OCI-LY3 (cell line): Measurements from ENCODE around the gene ARHGAP40.

Experiments
- H2AFZ ChIP-seq: fragments of 200-600, 300-600 bp; shearing (Covaris generic); 2 replicates; pipeline ENCODE4 v1.6.0; 2014; ENCODE audit warnings: antibody characterized with exemption, low read depth, low read length
- H3K27ac ChIP-seq: fragments of 200-600, 300-600 bp; sonication (generic); 2 replicates; pipeline ENCODE4 v1.5.1; 2014; ENCODE audit warnings: mild to moderate bottlenecking, low read length, moderate library complexity, mixed read lengths
- H3K27me3 ChIP-seq: fragments of 200-600, 300-600 bp; sonication (generic); 2 replicates; pipeline ENCODE4 v1.6.1; 2014; ENCODE audit warnings: low read depth, low read length, mixed read lengths
- H3K36me3 ChIP-seq: fragments of 200-600, 300-600 bp; sonication (generic); replicated peaks from 2 replicates; pipeline ENCODE3; 2014; ENCODE audit warnings: low read depth, low read length, mixed read lengths
- H3K4me1 ChIP-seq: fragments of 300-600, 200-600 bp; sonication (generic); 2 replicates; pipeline ENCODE4 v1.6.1; 2014; ENCODE audit warnings: low read length, mixed read lengths
- H3K4me2 ChIP-seq: fragments of 200-600, 300-600 bp; sonication (generic); 2 replicates; pipeline ENCODE4 v1.6.1; 2014; ENCODE audit warnings: low read length, mixed read lengths
- H3K4me3 ChIP-seq: fragments of 300-600, 200-600 bp; sonication (generic); 2 replicates; pipeline ENCODE4 v1.5.1; 2014; ENCODE audit warnings: antibody characterized with exemption, mild to moderate bottlenecking, low read length, moderate library complexity
- H3K79me2 ChIP-seq: fragments of 300-600, 200-600 bp; shearing (Covaris generic); 2 replicates; pipeline ENCODE4 v1.6.1; 2014; ENCODE audit warnings: mild to moderate bottlenecking, low read length, mixed read lengths
- H3K9ac ChIP-seq: fragments of 300-600, 200-600 bp; shearing (Covaris generic); 2 replicates; pipeline ENCODE4 v1.6.0; 2014; ENCODE audit warnings: mild to moderate bottlenecking, low read length, moderate library complexity
- H3K9me3 ChIP-seq: fragments of 200-600, 300-600 bp; shearing (Covaris generic); 2 replicates; pipeline ENCODE4 v1.6.1; 2014; ENCODE audit warnings: low read length, mixed read lengths; ENCODE audit not compliant: insufficient read depth
- H4K20me1 ChIP-seq: fragments of 200-600, 300-600 bp; sonication (generic); 2 replicates; pipeline ENCODE4 v1.6.1; 2016; ENCODE audit warnings: low read length, mixed read lengths; ENCODE audit not compliant: insufficient read depth
- CTCF ChIP-seq: fragments of 200-600, 300-600 bp; sonication (generic); IDR thresholded peaks from 2 replicates; pipeline ENCODE4 v1.5.1; 2014; ENCODE audit warnings: antibody characterized with exemption, low read length, low read depth
- EZH2phosphoT487 ChIP-seq: fragments of 200-600 bp; shearing (Covaris generic); IDR thresholded peaks from 2 replicates; pipeline ENCODE4 v1.6.1; 2018; ENCODE audit warnings: antibody characterized with exemption, mixed run types, low read depth

Gene ARHGAP40

GRCh38 chr20:38700141-38700540 lies 98.5 kb downstream of the ARHGAP40 start:
- Histone ChIP-seq H2AFZ (no peak overlapping the region), H3K36me3 (no peaks in the 10 kb centered on the region), H3K9me3 (no peaks in the 10 kb centered on the region), H3K27me3 (peaks cover 70% of the 10 kb centered on the region), H3K79me2 (no peaks in the 10 kb centered on the region), H3K4me3 (no peak overlapping the region), H3K4me1 (no peaks in the 10 kb centered on the region), H3K9ac (no peak overlapping the region), H3K27ac (no peak overlapping the region), H3K4me2 (no peak overlapping the region), H4K20me1 (peaks cover 10% of the 10 kb centered on the region; the same call in 1 of the 2 replicates)
- no peak for TF ChIP-seq EZH2phosphoT487
- TF ChIP-seq CTCF, result no peak
